Tibial nerve (tissue), 4 donors: ENCODE data around the gene ZNF497. TPM values are rescaled to one million over a fixed set of nuclear protein-coding genes. Genes with fewer than 3 reads are reported as not detected.

ENCODE experiments used
- DNase-seq, 2 donors: peaks; one replicate each; pipeline ENCODE4 v3.0.0-alpha.2; 2019; ENCODE audit warnings: low spot score in 2 of 2
- H3K27ac ChIP-seq, 4 donors: fragments of 200-600 bp; sonication (generic) in 3 of 4; one replicate each; pipeline ENCODE4 v1.5.1; 2017 to 2019; ENCODE audit warnings: mild to moderate bottlenecking in 1 of 4
- H3K27me3 ChIP-seq, 2 donors: fragments of 200-600 bp; sonication (generic) in 1 of 2; one replicate each; pipeline versions ENCODE4 v1.5.1 to v1.6.0; 2017 to 2019
- H3K36me3 ChIP-seq, 3 donors: fragments of 200-600 bp; sonication (generic); one replicate each; pipeline ENCODE4 v1.5.1; 2018 to 2019
- H3K4me1 ChIP-seq, 4 donors: fragments of 200-600 bp; sonication (generic) in 3 of 4; one replicate each; pipeline ENCODE4 v1.5.1; 2017 to 2019
- H3K4me3 ChIP-seq, 4 donors: fragments of 200-600 bp; sonication (generic) in 3 of 4; one replicate each; pipeline ENCODE4 v1.5.1; 2017 to 2019; ENCODE audit warnings: mild to moderate bottlenecking in 1 of 4, moderate library complexity in 1 of 4
- H3K9me3 ChIP-seq, 4 donors: fragments of 200-600 bp; sonication (generic) in 3 of 4; one replicate each; pipeline ENCODE4 v1.5.1; 2017 to 2019
- CTCF ChIP-seq, 5 experiments: fragments of 200-600 bp in 3 of 5; fragments of 450-650 bp in 2 of 5; sonication (generic) in 3 of 5; IDR thresholded peaks; one replicate each; pipeline ENCODE4 v1.5.1; 2016 to 2019; ENCODE audit warnings: antibody characterized with exemption in 5 of 5, mild to moderate bottlenecking in 3 of 5, moderate library complexity in 2 of 5
- EP300 ChIP-seq, 2 donors: sonication (generic); formaldehyde crosslinking; IDR thresholded peaks; one replicate each; pipeline ENCODE4 v1.6.1; 2017; ENCODE audit warnings: antibody characterized with exemption in 2 of 2, mild to moderate bottlenecking in 1 of 2
- POLR2A ChIP-seq, 2 donors: fragments of 450-650 bp; IDR thresholded peaks; one replicate each; pipeline ENCODE4 v1.6.1; 2017; ENCODE audit warnings: antibody characterized with exemption in 2 of 2, mild to moderate bottlenecking in 2 of 2, moderate library complexity in 2 of 2
- WGBS, 2 donors: methylation state at CpG; one replicate each; pipeline ENCODE4 v1.1.5; 2018; 5-methylcytosine and 5-hydroxymethylcytosine counted together
- total RNA-seq, 4 donors: library from RNA; depleted of rRNA; stranded (reverse); fragments of >200 nt; gene quantifications; one replicate each; pipeline ENCODE4 v1.1.0, GENCODE V29; 2016

ZNF497 gene
- total RNA-seq, 4 donors from 2014 or later, result 2.9 to 6.5 (median 3.9) TPM

- no peak for DNase-seq
- no peak overlapping the region for H3K27ac ChIP-seq
- peak overlapping the region in 3 of 4 donors; percentile 16 to 41 (median 28) for H3K4me3 ChIP-seq
- H3K36me3 ChIP-seq, result peaks cover 0 to 47% (median 0%) of the 10 kb centered on the region in 3 donors
- TF ChIP-seq EP300 (IDR thresholded peaks at IDR 0.05) (no peak), CTCF (IDR thresholded peaks at IDR 0.05) (no peak), POLR2A (IDR thresholded peaks at IDR 0.05) (no peak)
- WGBS, 2 donors, result 28 to 47% methylated on average over 41 to 54 of the region's 75 CpGs
- peaks cover 0 to 27% (median 14%) of the 10 kb centered on the region in 4 donors for H3K4me1 ChIP-seq
- peaks cover 0 to 5% (median 0%) of the 10 kb centered on the region in 4 donors for H3K9me3 ChIP-seq
- peaks cover 0 to 18% of the 10 kb centered on the region in 2 donors for H3K27me3 ChIP-seq
These were observed 5.6 kb downstream of the ZNF497 start for GRCh38 chr19:58356766-58357480.

- H3K4me1 ChIP-seq, result peaks cover 0 to 19% (median 9%) of the 10 kb centered on the region in 4 donors
- 22 to 30% methylated on average over 34 to 75 of the region's 94 CpGs for WGBS, 2 donors
- peak overlapping the region in 3 of 4 donors; percentile 16 to 41 (median 28) for H3K4me3 ChIP-seq
- peaks cover 0 to 5% (median 0%) of the 10 kb centered on the region in 4 donors for H3K9me3 ChIP-seq
- DNase-seq, result no peak
- peaks cover 0 to 52% (median 0%) of the 10 kb centered on the region in 3 donors for H3K36me3 ChIP-seq
- H3K27me3 ChIP-seq, result peaks cover 0 to 18% of the 10 kb centered on the region in 2 donors
- no peak overlapping the region for H3K27ac ChIP-seq
- TF ChIP-seq CTCF (IDR thresholded peaks at IDR 0.05), result no peak
- no peak for TF ChIP-seq POLR2A (IDR thresholded peaks at IDR 0.05)
- no peak for TF ChIP-seq EP300 (IDR thresholded peaks at IDR 0.05)
These were observed 6.4 kb downstream of the ZNF497 start for GRCh38 chr19:58355908-58356765.

- peaks cover 0 to 27% (median 11%) of the 10 kb centered on the region in 4 donors for H3K4me1 ChIP-seq
- peaks cover 0 to 60% (median 0%) of the 10 kb centered on the region in 3 donors for H3K36me3 ChIP-seq
- no peak for DNase-seq
- H3K9me3 ChIP-seq, result peaks cover 0 to 5% (median 0%) of the 10 kb centered on the region in 4 donors
- 93 to 94% methylated on average over 10 of the region's 10 CpGs for WGBS, 2 donors
- H3K27ac ChIP-seq, result no peak overlapping the region
- H3K27me3 ChIP-seq, result peaks cover 0 to 18% of the 10 kb centered on the region in 2 donors
- no peak for TF ChIP-seq POLR2A (IDR thresholded peaks at IDR 0.05)
- no peak for TF ChIP-seq CTCF (IDR thresholded peaks at IDR 0.05)
- no peak for TF ChIP-seq EP300 (IDR thresholded peaks at IDR 0.05)
- no peak overlapping the region for H3K4me3 ChIP-seq
These were observed 7.2 kb downstream of the ZNF497 start for GRCh38 chr19:58355215-58355796.

- TF ChIP-seq POLR2A (IDR thresholded peaks at IDR 0.05) (no peak), CTCF (IDR thresholded peaks at IDR 0.05) (no peak), EP300 (IDR thresholded peaks at IDR 0.05) (no peak)
- Histone ChIP-seq H3K4me3 (no peak overlapping the region), H3K27ac (no peak overlapping the region), H3K4me1 (peaks cover 0 to 34% (median 15%) of the 10 kb centered on the region in 4 donors), H3K36me3 (peaks cover 0 to 63% (median 0%) of the 10 kb centered on the region in 3 donors), H3K27me3 (peaks cover 0 to 22% of the 10 kb centered on the region in 2 donors), H3K9me3 (peaks cover 0 to 5% (median 0%) of the 10 kb centered on the region in 4 donors)
- WGBS, 2 donors, result 78 to 80% methylated on average over 6 of the region's 6 CpGs
- no peak for DNase-seq
These were observed 8.0 kb downstream of the ZNF497 start for GRCh38 chr19:58354478-58355030.
